Ovary (tissue), 9 donors: ENCODE data around the gene MEGF8. TPM values are rescaled to one million over a fixed set of nuclear protein-coding genes. Genes with fewer than 3 reads are reported as not detected.
A peak's percentile ranks its signal among the peaks of the same experiment; 100 is the strongest.

Experiments
- DNase-seq, 5 donors: peaks; one replicate each; pipeline ENCODE4 v3.0.0-alpha.2; 2019 to 2020
- H3K27ac ChIP-seq, 2 donors: fragments of 200-600 bp; one replicate each; pipeline versions ENCODE4 v1.5.1 to v1.8.0; 2019 to 2022
- H3K27me3 ChIP-seq: fragments of 200-600 bp; one replicate; pipeline ENCODE4 v1.8.0; 2022
- H3K36me3 ChIP-seq: fragments of 200-600 bp; sonication (generic); one replicate; pipeline ENCODE4 v1.5.1; 2019
- H3K4me1 ChIP-seq: one replicate; pipeline ENCODE4 v1.8.1; 2013; ENCODE audit warnings: mild to moderate bottlenecking, moderate library complexity; ENCODE audit not compliant: insufficient read depth
- H3K4me3 ChIP-seq: fragments of 200-600 bp; sonication (generic); one replicate; pipeline ENCODE4 v1.5.1; 2017
- H3K9me3 ChIP-seq, 2 donors: fragments of 200-600 bp in 1 of 2; sonication (generic) in 1 of 2; one replicate each; pipeline versions ENCODE4 v1.5.1 to v1.8.1; 2013 to 2019; ENCODE audit warnings: mild to moderate bottlenecking in 1 of 2, moderate library complexity in 1 of 2
- EP300 ChIP-seq: sonication (generic); formaldehyde crosslinking; IDR thresholded peaks from one replicate; pipeline ENCODE4 v1.6.1; 2017; ENCODE audit warnings: antibody characterized with exemption
- POLR2A ChIP-seq: fragments of 450-650 bp; IDR thresholded peaks from one replicate; pipeline ENCODE4 v1.6.1; 2017; ENCODE audit warnings: antibody characterized with exemption, mild to moderate bottlenecking, moderate library complexity
- WGBS, 3 donors: extraction: QIAGEN DNeasy Blood & Tissue Kit in 1 of 3; methylation state at CpG; one replicate each; pipeline versions ENCODE4 v1.1.5 to v1.1.7; 2013 to 2017; 5-methylcytosine and 5-hydroxymethylcytosine counted together
- intact Hi-C, 4 donors: fragments of 100-400 bp; cut with DNase I; formaldehyde crosslinking; loops; one replicate each; pipeline versions ENCODE4 v1.11.0 to v1.15.1; 2022 to 2023
- polyA plus RNA-seq, 2 donors: library from polyadenylated mRNA; stranded (reverse); fragments of 200-250 nt in 1 of 2; fragments of 350-450 nt in 1 of 2; fragmentation: Illumina TruSeq in 1 of 2; extraction: RNeasy Lipid Tissue Mini Kit (QIAGEN cat#74804) in 1 of 2; gene quantifications; one replicate each; pipeline ENCODE4 v1.2.3, GENCODE V29; 2013 to 2014
- total RNA-seq, 7 donors: library from RNA; depleted of rRNA in 2 of 7; stranded (reverse); fragments of >200 nt in 2 of 7; fragmentation: NEBNext Ultra II Directional in 3 of 7; extraction: Animal tissue kit (Norgen Biotek cat#: 25700) in 3 of 7; gene quantifications; one replicate each; pipeline versions ENCODE4 v1.1.0 to v1.2.4, GENCODE V29; 2016 to 2023
- TF ChIP-seq, protein P1 (sequence below), 3 donors: fragments of 450-650 bp in 2 of 3; fragments of 200-600 bp in 1 of 3; IDR thresholded peaks; one replicate each; pipeline versions ENCODE4 v1.5.1 to v1.8.0; 2016 to 2022; ENCODE audit warnings: antibody characterized with exemption in 3 of 3, mild to moderate bottlenecking in 1 of 3
- donor health status: DM: no; HTN: no; CAD: no; lungs with moderate emphysema.
- donor health status: DM: no; HTN: no; CAD: no.
- donor health status: Bipolar disorder and iron deficiency.
- donor health status: DM: yes; HTN: yes; CAD: no.
- donor health status: DM: no; HTN: no; CAD: no.
- donor health status: DM: yes; HTN: yes; CAD: no.

MEGF8 gene
- total and polyA plus RNA-seq, 9 donors, result 11.0 to 31.6 (median 23.3) TPM

DNA sequence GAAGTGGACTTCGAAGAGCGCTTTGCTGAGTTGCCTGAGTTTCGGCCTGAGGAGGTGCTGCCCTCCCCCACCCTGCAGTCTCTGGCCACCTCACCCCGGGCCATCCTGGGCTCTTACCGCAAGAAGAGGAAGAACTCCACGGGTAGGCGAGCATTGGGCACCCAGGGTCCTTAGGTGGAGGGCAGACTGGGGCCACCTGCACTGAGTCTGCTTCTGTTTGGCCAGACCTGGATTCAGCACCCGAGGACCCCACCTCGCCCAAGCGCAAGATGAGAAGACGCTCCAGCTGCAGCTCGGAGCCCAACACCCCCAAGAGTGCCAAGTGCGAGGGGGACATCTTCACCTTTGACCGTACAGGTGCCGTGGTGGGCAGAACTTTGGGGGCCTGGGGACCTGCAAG lies 31.5 kb upstream of the MEGF8 start:
- H3K4me3 ChIP-seq, result no peak overlapping the region
- DNase-seq, result no peak
- no peaks in the 10 kb centered on the region for H3K9me3 ChIP-seq
- H3K36me3 ChIP-seq, result no peaks in the 10 kb centered on the region
- intact Hi-C loops, result loop anchor here in 1 of 4 donors (5.0 kb wide), 1 partner anchor 47 kb away; no protein-coding TSS in a partner anchor
- no peaks in the 10 kb centered on the region for H3K27me3 ChIP-seq
- no peaks in the 10 kb centered on the region for H3K4me1 ChIP-seq
- H3K27ac ChIP-seq, result no peak overlapping the region
- 80 to 86% (median 81%) methylated on average over 15 of the region's 15 CpGs for WGBS, 3 donors
- TF ChIP-seq EP300 (no peak), POLR2A (no peak)
- TF ChIP-seq, protein P1, sequence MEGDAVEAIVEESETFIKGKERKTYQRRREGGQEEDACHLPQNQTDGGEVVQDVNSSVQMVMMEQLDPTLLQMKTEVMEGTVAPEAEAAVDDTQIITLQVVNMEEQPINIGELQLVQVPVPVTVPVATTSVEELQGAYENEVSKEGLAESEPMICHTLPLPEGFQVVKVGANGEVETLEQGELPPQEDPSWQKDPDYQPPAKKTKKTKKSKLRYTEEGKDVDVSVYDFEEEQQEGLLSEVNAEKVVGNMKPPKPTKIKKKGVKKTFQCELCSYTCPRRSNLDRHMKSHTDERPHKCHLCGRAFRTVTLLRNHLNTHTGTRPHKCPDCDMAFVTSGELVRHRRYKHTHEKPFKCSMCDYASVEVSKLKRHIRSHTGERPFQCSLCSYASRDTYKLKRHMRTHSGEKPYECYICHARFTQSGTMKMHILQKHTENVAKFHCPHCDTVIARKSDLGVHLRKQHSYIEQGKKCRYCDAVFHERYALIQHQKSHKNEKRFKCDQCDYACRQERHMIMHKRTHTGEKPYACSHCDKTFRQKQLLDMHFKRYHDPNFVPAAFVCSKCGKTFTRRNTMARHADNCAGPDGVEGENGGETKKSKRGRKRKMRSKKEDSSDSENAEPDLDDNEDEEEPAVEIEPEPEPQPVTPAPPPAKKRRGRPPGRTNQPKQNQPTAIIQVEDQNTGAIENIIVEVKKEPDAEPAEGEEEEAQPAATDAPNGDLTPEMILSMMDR (IDR thresholded peaks at IDR 0.05), result no peak

DNA sequence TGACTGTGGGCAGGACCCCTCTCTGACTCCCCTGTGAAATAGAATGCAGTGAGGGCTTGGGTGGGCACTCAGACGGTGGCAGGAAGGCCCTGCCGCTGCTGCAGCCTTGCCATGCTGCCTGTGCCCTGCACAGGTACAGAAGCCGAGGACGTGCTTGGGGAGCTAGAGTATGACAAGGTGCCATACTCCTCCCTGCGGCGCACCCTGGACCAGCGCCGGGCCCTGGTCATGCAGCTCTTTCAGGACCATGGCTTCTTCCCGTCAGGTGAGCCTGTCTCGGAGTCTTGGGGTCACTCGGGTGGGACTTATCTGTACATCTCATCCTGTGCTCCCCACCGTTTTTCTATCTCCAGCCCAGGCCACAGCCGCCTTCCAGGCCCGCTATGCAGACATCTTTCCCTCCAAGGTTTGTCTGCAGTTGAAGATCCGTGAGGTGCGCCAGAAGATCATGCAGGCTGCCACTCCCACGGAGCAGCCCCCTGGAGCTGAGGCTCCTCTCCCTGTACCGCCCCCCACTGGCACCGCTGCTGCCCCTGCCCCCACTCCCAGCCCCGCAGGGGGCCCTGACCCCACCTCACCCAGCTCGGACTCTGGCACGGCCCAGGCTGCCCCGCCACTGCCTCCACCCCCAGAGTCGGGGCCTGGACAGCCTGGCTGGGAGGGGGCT lies 30.8 kb upstream of the MEGF8 start:
- Histone ChIP-seq H3K9me3 (no peaks in the 10 kb centered on the region), H3K27ac (no peak overlapping the region), H3K36me3 (no peaks in the 10 kb centered on the region), H3K4me3 (no peak overlapping the region), H3K4me1 (no peaks in the 10 kb centered on the region), H3K27me3 (no peaks in the 10 kb centered on the region)
- WGBS, 3 donors, result 70 to 75% (median 71%) methylated on average over 20 to 24 of the region's 24 CpGs
- intact Hi-C loops, result loop anchor here in 2 of 4 donors (5.0 kb wide), 2 partner anchors 47 to 162 kb away; partner anchors contain the start of gene POU2F2 (in 1 of the 2)
- TF ChIP-seq, protein P1 (IDR thresholded peaks at IDR 0.05), result no peak
- TF ChIP-seq POLR2A (no peak), EP300 (no peak)
- DNase-seq, result no peak

DNA sequence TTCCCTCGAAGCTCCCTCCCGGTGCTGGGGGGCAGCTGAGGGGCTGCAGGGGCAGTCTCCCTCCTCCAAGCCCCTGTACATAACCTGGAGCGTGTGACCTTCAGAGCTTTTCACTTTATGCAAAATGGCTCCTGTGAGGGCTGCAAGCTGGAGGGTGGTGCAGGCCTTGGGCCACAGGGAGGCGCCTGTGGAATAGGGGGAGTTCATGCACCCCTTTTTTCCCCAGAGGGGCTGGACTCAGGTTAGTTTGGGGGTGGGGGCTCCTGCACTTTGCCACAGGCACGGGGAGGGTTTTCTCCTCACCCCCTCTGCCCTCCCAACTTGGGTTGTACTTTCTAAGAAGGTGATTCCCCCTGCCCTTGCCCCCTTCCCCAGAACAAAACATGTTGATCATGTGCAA lies 30.1 kb upstream of the MEGF8 start:
- WGBS, 3 donors, result 49 to 54% (median 53%) methylated on average over 5 of the region's 5 CpGs
- intact Hi-C loops, result loop anchor here in 1 of 4 donors (5.0 kb wide), 1 partner anchor 163 kb away; the partner anchor contains the start of gene POU2F2

DNA sequence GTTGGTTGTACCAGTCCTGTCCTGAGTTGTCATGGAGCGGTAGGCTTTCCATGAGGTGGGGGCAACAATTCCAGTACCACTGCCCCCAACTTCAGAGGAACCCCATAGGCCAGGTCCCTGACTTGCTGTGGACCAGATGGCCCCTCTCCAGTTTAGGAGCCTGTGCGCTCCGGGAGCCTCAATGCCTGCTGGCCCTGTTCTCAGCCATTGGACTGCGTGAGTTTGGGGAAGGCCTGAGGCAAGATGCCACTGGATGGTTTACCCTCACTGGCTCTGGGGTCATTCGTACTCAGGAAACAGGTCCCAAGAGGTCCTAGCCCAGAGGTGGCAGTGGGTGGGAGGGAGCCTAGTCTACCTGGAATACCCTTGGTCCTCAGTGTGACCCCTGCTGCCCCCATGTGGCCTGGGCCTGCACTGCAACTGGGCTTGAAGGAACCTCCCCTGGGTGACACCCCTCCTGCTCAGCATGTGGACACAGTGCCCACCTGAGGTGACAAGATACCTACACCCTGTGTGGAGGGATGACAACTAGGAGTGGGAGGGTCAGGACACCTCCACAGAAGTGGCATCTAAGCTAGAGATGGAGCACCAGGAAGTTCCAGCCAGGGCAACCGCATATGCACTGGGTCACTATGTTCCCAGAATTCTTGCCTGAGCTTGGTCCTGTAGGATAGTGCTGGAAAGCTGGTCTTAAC lies 29.5 kb upstream of the MEGF8 start:
- Histone ChIP-seq H3K4me1 (no peaks in the 10 kb centered on the region), H3K9me3 (no peaks in the 10 kb centered on the region), H3K27me3 (no peaks in the 10 kb centered on the region), H3K4me3 (no peak overlapping the region), H3K27ac (no peak overlapping the region), H3K36me3 (no peaks in the 10 kb centered on the region)
- intact Hi-C loops, result loop anchor here in 1 of 4 donors (5.0 kb wide), 1 partner anchor 164 kb away; the partner anchor contains the start of gene POU2F2
- TF ChIP-seq, protein P1 (IDR thresholded peaks at IDR 0.05), result peak; percentile 87 to 93 (median 90)
- no peak for TF ChIP-seq EP300
- WGBS, 3 donors, result 77 to 84% (median 83%) methylated on average over 6 of the region's 6 CpGs
- DNase-seq, result peak; percentile 78 to 88 (median 87)

More for the DNA sequence above, 30.1 kb upstream of the MEGF8 start:
- Histone ChIP-seq H3K27ac (no peak overlapping the region), H3K36me3 (no peaks in the 10 kb centered on the region), H3K9me3 (no peaks in the 10 kb centered on the region), H3K27me3 (no peaks in the 10 kb centered on the region), H3K4me3 (no peak overlapping the region), H3K4me1 (no peaks in the 10 kb centered on the region)
- DNase-seq, result no peak
- TF ChIP-seq, protein P1 (IDR thresholded peaks at IDR 0.05), result no peak
- no peak for TF ChIP-seq EP300
- TF ChIP-seq POLR2A, result no peak
